ENCODE results near the gene PLXNC1. TPM values are rescaled to one million over a fixed set of nuclear protein-coding genes. Genes with fewer than 3 reads are reported as not detected.

Gene PLXNC1
- total and polyA plus RNA-seq, 4 donors: 0.71 to 12.0 (median 3.3) TPM

DNA sequence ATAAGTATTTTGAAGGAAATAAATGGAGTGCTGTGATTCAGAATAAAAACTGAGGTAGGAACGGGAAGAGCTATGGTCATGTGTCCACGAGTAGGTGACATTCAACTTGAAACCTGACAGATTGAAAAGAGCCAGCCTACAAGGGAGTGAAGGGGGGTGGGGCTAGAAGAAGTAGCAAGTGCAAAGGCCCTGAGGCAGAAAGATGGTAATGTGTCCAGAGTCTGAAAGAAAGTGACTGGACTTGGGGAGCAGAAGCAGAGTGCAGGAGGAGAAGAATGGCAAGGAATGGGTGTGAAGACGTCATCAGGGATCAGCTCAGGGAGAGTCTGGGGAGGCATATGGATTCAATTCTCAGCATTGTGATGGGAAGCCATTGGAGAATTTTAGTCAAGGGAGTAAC lies 13.7 kb downstream of the PLXNC1 start:
- Histone ChIP-seq H3K27me3 (ENCODE audit: control insufficient read depth in 4 of 4, insufficient read depth in 4 of 4, low read length in 3 of 4) (no peaks in the 10 kb centered on the region), H3K4me1 (ENCODE audit: control insufficient read depth in 4 of 4, insufficient read depth in 4 of 4, low read length in 3 of 4) (no peaks in the 10 kb centered on the region), H3K9ac (ENCODE audit: low read depth in 1 of 2, low read length in 2 of 2) (no peak overlapping the region), H3K27ac (ENCODE audit: low read depth in 1 of 2, low read length in 2 of 2) (no peak overlapping the region), H3K36me3 (ENCODE audit: control insufficient read depth in 4 of 4, insufficient read depth in 3 of 4, low read depth in 1 of 4, low read length in 3 of 4) (no peaks in the 10 kb centered on the region), H3K9me3 (ENCODE audit: control insufficient read depth in 4 of 4, low read length in 3 of 4) (no peaks in the 10 kb centered on the region), H3K4me3 (ENCODE audit: low read depth in 1 of 3, low read length in 3 of 3) (no peak overlapping the region)
- no peak for DNase-seq (ENCODE audit: low spot score)
- WGBS: 92% methylated on average over 3 of the region's 3 CpGs
- TF ChIP-seq TAF1 (conservative IDR thresholded peaks at IDR 0.05): no peak
- no peak for TF ChIP-seq REST (IDR thresholded peaks at IDR 0.05)
- TF ChIP-seq HNF4G (IDR thresholded peaks at IDR 0.05): no peak
- no peak for TF ChIP-seq RAD21 (IDR thresholded peaks at IDR 0.05)
- no peak for TF ChIP-seq FOXA2 (IDR thresholded peaks at IDR 0.05)
- no peak for TF ChIP-seq FOXA1 (IDR thresholded peaks at IDR 0.05)
- TF ChIP-seq EGR1 (IDR thresholded peaks at IDR 0.05; ENCODE audit: low read depth in 2 of 2): no peak
- TF ChIP-seq YY1 (IDR thresholded peaks at IDR 0.05): no peak
- no peak for TF ChIP-seq NR2F2 (IDR thresholded peaks at IDR 0.05)
- no peak for TF ChIP-seq RXRA (IDR thresholded peaks at IDR 0.05)
- TF ChIP-seq, protein P1, sequence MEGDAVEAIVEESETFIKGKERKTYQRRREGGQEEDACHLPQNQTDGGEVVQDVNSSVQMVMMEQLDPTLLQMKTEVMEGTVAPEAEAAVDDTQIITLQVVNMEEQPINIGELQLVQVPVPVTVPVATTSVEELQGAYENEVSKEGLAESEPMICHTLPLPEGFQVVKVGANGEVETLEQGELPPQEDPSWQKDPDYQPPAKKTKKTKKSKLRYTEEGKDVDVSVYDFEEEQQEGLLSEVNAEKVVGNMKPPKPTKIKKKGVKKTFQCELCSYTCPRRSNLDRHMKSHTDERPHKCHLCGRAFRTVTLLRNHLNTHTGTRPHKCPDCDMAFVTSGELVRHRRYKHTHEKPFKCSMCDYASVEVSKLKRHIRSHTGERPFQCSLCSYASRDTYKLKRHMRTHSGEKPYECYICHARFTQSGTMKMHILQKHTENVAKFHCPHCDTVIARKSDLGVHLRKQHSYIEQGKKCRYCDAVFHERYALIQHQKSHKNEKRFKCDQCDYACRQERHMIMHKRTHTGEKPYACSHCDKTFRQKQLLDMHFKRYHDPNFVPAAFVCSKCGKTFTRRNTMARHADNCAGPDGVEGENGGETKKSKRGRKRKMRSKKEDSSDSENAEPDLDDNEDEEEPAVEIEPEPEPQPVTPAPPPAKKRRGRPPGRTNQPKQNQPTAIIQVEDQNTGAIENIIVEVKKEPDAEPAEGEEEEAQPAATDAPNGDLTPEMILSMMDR (IDR thresholded peaks at IDR 0.05; ENCODE audit: low read depth, low read length, missing input control): no peak
- no peak for TF ChIP-seq GABPA (IDR thresholded peaks at IDR 0.05 in 1 of 2, conservative IDR thresholded peaks at IDR 0.05 in 1 of 2)
- TF ChIP-seq MAX (IDR thresholded peaks at IDR 0.05): no peak

DNA sequence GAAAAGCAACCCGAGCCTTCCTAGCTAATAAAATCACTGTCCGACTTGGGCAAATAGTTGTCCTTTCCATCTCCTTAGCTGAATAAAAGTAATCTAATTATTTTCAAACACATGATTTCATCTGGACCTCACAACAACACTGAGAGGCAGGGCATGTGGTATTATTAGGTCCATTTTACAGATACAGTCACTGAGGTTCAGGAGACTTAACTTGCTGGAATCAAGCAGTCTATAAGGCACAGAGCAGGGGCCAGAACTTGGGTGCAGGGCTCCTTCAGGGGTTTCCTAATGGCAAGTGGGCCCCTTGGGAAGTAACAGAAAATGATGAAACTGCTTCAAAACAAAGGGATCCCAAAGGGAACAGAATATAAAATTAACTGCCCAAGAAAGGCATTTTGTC lies 15.5 kb downstream of the PLXNC1 start:
- WGBS: 94% methylated on average over 2 of the region's 2 CpGs
- TF ChIP-seq RAD21 (IDR thresholded peaks at IDR 0.05) (no peak), RXRA (IDR thresholded peaks at IDR 0.05) (no peak), HNF4G (IDR thresholded peaks at IDR 0.05) (no peak), YY1 (IDR thresholded peaks at IDR 0.05) (no peak), GABPA (IDR thresholded peaks at IDR 0.05 in 1 of 2, conservative IDR thresholded peaks at IDR 0.05 in 1 of 2) (no peak), EGR1 (IDR thresholded peaks at IDR 0.05; ENCODE audit: low read depth in 2 of 2) (no peak), MAX (IDR thresholded peaks at IDR 0.05) (no peak), NR2F2 (IDR thresholded peaks at IDR 0.05) (no peak), REST (IDR thresholded peaks at IDR 0.05) (no peak), JUND (IDR thresholded peaks at IDR 0.05) (no peak), TAF1 (conservative IDR thresholded peaks at IDR 0.05) (no peak)

More for the DNA sequence above, 15.5 kb downstream of the PLXNC1 start:
- Histone ChIP-seq H3K9me3 (ENCODE audit: control insufficient read depth in 4 of 4, low read length in 3 of 4) (no peaks in the 10 kb centered on the region), H3K9ac (ENCODE audit: low read depth in 1 of 2, low read length in 2 of 2) (no peak overlapping the region), H3K4me1 (ENCODE audit: control insufficient read depth in 4 of 4, insufficient read depth in 4 of 4, low read length in 3 of 4) (no peaks in the 10 kb centered on the region), H3K36me3 (ENCODE audit: control insufficient read depth in 4 of 4, insufficient read depth in 3 of 4, low read depth in 1 of 4, low read length in 3 of 4) (no peaks in the 10 kb centered on the region), H3K27ac (ENCODE audit: low read depth in 1 of 2, low read length in 2 of 2) (no peak overlapping the region), H3K4me3 (ENCODE audit: low read depth in 1 of 3, low read length in 3 of 3) (no peak overlapping the region), H3K27me3 (ENCODE audit: control insufficient read depth in 4 of 4, insufficient read depth in 4 of 4, low read length in 3 of 4) (no peaks in the 10 kb centered on the region)
- no peak for DNase-seq (ENCODE audit: low spot score)
